Measurements from ENCODE around the gene PRKN. TPM values are rescaled to one million over a fixed set of nuclear protein-coding genes. Genes with fewer than 3 reads are reported as not detected.
A peak's percentile ranks its signal among the peaks of the same experiment; 100 is the strongest.

Gene PRKN
- polyA plus RNA-seq, 1 donor from 2014 or later: 1.2 TPM

DNA sequence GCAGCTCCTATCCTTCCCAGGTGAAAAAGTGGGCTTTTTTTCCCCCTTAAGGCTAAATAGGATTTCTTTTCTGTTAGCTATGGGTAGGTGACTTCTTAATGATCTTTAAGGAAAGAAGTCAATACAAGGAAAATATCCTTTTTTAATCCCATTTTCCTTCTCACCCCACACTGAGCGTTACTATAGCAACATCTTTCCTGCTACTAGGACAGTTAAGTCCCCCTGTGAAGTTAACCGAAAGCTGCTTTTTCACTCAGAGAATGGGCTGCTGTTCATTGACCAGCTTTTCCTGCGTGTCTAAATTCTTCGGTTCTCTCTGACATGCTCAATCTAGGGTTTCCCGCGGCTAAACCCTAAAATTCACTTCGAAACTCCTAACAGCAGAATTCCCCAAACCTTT is 1280.6 kb downstream of the PRKN start:
- H4K20me1 ChIP-seq (ENCODE audit: insufficient read depth): no peaks in the 10 kb centered on the region
- H3K9ac ChIP-seq (ENCODE audit: low read length): no peak overlapping the region
- no peaks in the 10 kb centered on the region for H3K36me3 ChIP-seq (ENCODE audit: insufficient read depth, low read length)
- H3K4me2 ChIP-seq (ENCODE audit: low read length): no peak overlapping the region
- no peak overlapping the region for H2AFZ ChIP-seq (ENCODE audit: low read depth, low read length)
- no peak overlapping the region for H3K27ac ChIP-seq (ENCODE audit: low read length)
- no peaks in the 10 kb centered on the region for H3K9me3 ChIP-seq (ENCODE audit: low read length)
- peaks cover 7% of the 10 kb centered on the region for H3F3A ChIP-seq (ENCODE audit: insufficient read depth, low read length, poor library complexity, severe bottlenecking)
- no peak overlapping the region for H3K4me3 ChIP-seq (ENCODE audit: low read length)
- TF ChIP-seq, protein P1, sequence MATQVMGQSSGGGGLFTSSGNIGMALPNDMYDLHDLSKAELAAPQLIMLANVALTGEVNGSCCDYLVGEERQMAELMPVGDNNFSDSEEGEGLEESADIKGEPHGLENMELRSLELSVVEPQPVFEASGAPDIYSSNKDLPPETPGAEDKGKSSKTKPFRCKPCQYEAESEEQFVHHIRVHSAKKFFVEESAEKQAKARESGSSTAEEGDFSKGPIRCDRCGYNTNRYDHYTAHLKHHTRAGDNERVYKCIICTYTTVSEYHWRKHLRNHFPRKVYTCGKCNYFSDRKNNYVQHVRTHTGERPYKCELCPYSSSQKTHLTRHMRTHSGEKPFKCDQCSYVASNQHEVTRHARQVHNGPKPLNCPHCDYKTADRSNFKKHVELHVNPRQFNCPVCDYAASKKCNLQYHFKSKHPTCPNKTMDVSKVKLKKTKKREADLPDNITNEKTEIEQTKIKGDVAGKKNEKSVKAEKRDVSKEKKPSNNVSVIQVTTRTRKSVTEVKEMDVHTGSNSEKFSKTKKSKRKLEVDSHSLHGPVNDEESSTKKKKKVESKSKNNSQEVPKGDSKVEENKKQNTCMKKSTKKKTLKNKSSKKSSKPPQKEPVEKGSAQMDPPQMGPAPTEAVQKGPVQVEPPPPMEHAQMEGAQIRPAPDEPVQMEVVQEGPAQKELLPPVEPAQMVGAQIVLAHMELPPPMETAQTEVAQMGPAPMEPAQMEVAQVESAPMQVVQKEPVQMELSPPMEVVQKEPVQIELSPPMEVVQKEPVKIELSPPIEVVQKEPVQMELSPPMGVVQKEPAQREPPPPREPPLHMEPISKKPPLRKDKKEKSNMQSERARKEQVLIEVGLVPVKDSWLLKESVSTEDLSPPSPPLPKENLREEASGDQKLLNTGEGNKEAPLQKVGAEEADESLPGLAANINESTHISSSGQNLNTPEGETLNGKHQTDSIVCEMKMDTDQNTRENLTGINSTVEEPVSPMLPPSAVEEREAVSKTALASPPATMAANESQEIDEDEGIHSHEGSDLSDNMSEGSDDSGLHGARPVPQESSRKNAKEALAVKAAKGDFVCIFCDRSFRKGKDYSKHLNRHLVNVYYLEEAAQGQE (IDR thresholded peaks at IDR 0.05; ENCODE audit: borderline replicate concordance): peak; percentile 54
- TF ChIP-seq, protein P2, sequence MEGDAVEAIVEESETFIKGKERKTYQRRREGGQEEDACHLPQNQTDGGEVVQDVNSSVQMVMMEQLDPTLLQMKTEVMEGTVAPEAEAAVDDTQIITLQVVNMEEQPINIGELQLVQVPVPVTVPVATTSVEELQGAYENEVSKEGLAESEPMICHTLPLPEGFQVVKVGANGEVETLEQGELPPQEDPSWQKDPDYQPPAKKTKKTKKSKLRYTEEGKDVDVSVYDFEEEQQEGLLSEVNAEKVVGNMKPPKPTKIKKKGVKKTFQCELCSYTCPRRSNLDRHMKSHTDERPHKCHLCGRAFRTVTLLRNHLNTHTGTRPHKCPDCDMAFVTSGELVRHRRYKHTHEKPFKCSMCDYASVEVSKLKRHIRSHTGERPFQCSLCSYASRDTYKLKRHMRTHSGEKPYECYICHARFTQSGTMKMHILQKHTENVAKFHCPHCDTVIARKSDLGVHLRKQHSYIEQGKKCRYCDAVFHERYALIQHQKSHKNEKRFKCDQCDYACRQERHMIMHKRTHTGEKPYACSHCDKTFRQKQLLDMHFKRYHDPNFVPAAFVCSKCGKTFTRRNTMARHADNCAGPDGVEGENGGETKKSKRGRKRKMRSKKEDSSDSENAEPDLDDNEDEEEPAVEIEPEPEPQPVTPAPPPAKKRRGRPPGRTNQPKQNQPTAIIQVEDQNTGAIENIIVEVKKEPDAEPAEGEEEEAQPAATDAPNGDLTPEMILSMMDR (IDR thresholded peaks at IDR 0.05; ENCODE audit: poor library complexity, severe bottlenecking): no peak
- no peaks in the 10 kb centered on the region for H3K9me2 ChIP-seq (ENCODE audit: insufficient read depth, low read length)
- no peaks in the 10 kb centered on the region for H3K27me3 ChIP-seq (ENCODE audit: insufficient read depth, low read depth, low read length)
- H3K79me2 ChIP-seq (replicated peaks; ENCODE audit: insufficient read depth, low read length): no peaks in the 10 kb centered on the region

DNA sequence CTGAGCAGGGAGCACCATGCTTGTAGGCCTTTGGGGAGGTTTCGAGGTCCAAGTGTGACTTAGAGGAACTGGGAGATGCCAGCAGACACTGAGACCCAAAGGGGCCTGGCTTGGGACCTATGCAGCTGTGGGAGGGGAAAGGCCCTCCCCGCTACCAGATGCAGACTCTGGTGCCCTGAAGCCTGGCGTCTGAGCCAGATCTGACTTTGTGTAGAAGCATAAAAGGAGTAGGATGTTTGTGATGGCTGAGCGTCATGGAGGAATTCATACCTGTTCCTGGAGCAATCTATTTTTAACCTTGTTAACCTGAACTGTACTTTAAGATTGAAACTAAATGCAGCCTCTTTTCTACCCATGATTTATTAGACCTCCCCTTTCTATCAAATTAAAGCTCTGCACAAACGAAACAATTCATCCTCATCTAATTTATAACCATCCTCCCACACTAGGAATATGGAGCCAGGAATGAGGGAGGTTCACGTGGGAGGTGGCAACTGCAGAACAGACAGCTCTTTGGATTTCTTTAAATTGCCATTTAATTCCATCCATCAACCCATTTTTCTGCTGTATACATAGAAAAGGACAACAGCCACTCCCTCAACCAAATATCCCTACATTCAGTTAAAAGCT is 1281.2 kb downstream of the PRKN start:
- H3F3A ChIP-seq (ENCODE audit: insufficient read depth, low read length, poor library complexity, severe bottlenecking): peaks cover 7% of the 10 kb centered on the region
- H2AFZ ChIP-seq (ENCODE audit: low read depth, low read length): no peak overlapping the region
- H3K9me3 ChIP-seq (ENCODE audit: low read length): no peaks in the 10 kb centered on the region
- no peak overlapping the region for H3K4me2 ChIP-seq (ENCODE audit: low read length)
- no peaks in the 10 kb centered on the region for H3K27me3 ChIP-seq (ENCODE audit: insufficient read depth, low read depth, low read length)
- H3K27ac ChIP-seq (ENCODE audit: low read length): no peak overlapping the region
- H3K36me3 ChIP-seq (ENCODE audit: insufficient read depth, low read length): no peaks in the 10 kb centered on the region
- no peaks in the 10 kb centered on the region for H3K79me2 ChIP-seq (replicated peaks; ENCODE audit: insufficient read depth, low read length)
- H3K9me2 ChIP-seq (ENCODE audit: insufficient read depth, low read length): no peaks in the 10 kb centered on the region
- no peaks in the 10 kb centered on the region for H4K20me1 ChIP-seq (ENCODE audit: insufficient read depth)
- H3K4me3 ChIP-seq (ENCODE audit: low read length): no peak overlapping the region
- H3K9ac ChIP-seq (ENCODE audit: low read length): no peak overlapping the region
- no peak for TF ChIP-seq SMC3 (conservative IDR thresholded peaks at IDR 0.05; ENCODE audit: poor library complexity)
- TF ChIP-seq, protein P2 (IDR thresholded peaks at IDR 0.05; ENCODE audit: poor library complexity, severe bottlenecking): no peak
- TF ChIP-seq EP300 (conservative IDR thresholded peaks at IDR 0.05; ENCODE audit: poor library complexity, severe bottlenecking): no peak

Measured in neural cell (in vitro differentiated cells).